NCI-H446 (cell line): ENCODE data around the gene MARCHF10.
"Not testable (repeated sequence)": the region's sequence is repeated elsewhere in the genome, so short reads cannot be mapped to it uniquely, and the experiment has no call there.

ENCODE experiments used
- DNase-seq, 2 experiments: peaks; one replicate each; lab custom pipeline; 2025; lab: John Stamatoyannopoulos, UW

Gene MARCHF10, protein sequence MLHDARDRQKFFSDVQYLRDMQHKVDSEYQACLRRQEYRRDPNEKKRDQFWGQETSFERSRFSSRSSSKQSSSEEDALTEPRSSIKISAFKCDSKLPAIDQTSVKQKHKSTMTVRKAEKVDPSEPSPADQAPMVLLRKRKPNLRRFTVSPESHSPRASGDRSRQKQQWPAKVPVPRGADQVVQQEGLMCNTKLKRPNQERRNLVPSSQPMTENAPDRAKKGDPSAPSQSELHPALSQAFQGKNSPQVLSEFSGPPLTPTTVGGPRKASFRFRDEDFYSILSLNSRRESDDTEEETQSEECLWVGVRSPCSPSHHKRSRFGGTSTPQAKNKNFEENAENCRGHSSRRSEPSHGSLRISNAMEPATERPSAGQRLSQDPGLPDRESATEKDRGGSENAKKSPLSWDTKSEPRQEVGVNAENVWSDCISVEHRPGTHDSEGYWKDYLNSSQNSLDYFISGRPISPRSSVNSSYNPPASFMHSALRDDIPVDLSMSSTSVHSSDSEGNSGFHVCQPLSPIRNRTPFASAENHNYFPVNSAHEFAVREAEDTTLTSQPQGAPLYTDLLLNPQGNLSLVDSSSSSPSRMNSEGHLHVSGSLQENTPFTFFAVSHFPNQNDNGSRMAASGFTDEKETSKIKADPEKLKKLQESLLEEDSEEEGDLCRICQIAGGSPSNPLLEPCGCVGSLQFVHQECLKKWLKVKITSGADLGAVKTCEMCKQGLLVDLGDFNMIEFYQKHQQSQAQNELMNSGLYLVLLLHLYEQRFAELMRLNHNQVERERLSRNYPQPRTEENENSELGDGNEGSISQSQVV

DNA sequence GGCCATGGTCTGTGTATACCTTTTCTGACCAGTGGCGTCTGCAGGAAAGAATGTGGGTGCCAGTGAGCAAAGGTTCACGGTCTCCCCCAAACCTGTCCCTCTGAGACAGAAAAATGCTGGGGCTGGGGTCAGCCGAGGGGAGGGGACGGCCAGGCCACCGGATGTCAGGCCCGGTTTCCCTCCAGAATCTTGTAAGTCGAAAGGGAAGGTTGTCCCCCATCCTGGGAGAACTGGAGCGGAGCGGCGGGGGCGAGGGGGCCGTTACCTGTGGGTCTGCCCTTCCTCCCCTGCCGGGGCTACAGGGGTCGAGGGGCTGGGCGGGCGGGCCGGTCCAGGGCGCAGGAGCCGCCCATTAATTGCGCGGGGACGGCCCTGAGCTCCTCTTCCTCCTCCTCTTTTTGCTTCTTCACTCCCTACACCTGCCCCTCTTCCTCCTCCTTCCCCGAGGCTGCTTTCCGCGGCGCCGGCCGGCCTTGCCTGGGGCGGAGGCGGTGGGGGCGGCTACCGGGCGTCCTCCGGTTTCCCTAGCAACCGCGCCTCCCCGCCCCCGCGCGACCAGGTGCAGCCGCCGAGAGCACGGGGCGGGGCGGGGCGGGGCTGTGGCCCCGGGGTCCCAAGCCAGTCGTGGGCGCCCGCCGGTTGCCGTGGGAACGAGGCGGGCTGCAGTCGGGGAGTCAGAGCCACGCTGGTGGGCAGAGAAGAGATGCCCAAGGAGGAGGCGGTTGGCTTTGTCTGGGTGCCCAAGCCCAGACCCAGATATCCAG, at the start of gene MARCHF10:
Gene MARCHF10 (minus strand): TSS at position 503 of the 764 bp plus-strand sequence. CDS start 6,579 bp downstream, outside the sequence.
- DNase-seq = no peak

- no peak for DNase-seq
Observed at GRCh38 chr17:62857526-62857925, 49.4 kb upstream of the MARCHF10 start.

GRCh38 chr17:62856594-62856993, 48.5 kb upstream of the MARCHF10 start:
- DNase-seq = no peak

DNA sequence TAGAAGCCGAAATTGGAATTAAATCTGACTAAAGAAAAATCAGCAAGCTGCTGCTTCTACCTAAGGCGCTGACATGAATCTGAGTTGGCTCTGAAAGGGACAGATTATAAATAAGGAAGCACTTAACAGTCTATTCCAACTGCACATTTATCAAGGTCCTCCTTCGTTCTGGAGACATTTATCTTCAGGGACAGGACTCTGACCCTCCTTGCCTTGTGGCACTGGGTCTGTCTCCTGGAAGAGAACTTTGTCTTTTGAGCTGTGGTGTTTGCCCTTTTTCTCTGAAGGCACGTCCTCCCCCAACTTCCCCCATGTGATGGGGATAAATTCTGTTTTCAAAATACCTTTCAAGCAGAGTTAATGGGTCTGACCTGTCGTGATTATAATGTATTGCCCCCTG, 47.0 kb upstream of the MARCHF10 start:
- no peak for DNase-seq

DNA sequence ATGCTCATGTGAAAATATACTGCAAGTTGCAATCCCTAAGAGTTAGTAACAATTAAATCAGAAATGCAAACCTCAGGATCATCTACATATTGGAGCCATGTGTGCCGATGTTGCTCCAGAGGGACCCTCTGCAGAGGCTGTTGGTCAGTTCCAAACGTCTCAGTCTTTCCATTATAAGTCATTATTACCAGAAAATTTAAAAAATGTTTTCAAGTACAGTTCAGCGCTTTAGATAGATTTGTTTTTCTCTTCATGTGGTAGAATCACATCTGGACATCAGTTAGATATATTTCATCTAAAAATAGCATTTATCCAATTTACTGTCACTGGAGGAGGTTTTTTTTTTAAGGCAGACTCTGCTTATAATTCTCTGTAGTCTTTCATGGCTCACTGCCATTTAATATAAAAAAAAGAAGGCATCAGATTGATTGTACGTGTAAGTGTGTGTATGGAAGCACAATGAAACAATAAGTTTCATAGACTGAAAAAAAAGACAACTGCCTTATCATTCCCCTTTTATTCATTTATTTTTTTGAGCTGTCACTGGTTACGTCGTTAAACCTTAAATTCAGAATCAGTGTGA, 46.1 kb upstream of the MARCHF10 start:
- DNase-seq = no peak

DNA sequence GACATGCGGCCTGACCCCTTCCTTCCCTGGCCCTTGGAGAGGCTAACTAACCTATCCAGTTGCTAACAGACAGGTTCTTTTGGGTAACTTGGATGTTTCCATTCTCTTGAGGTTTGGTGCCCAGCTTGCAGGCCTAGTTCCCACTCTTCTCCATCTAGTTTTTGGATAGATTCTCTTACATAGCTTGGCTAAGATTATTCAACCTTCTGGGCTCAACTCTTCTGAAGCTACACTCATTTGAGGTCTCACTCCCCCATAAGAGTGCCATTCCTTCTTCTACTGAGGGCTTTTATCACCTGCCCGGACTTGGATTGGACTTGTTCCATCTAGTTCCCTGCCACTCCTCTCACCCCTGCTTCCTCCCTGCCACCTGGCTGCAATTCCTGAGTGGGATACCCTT, 44.1 kb upstream of the MARCHF10 start:
- no peak for DNase-seq

GRCh38 chr17:62849591-62850415, 41.7 kb upstream of the MARCHF10 start:
- DNase-seq = not testable (repeated sequence)

- DNase-seq = no peak
Observed at GRCh38 chr17:62848334-62848733, 40.2 kb upstream of the MARCHF10 start.

GRCh38 chr17:62847426-62847825, 39.3 kb upstream of the MARCHF10 start:
- DNase-seq = no peak

- DNase-seq = no peak
Observed at GRCh38 chr17:62840871-62841270, 32.8 kb upstream of the MARCHF10 start.

DNA sequence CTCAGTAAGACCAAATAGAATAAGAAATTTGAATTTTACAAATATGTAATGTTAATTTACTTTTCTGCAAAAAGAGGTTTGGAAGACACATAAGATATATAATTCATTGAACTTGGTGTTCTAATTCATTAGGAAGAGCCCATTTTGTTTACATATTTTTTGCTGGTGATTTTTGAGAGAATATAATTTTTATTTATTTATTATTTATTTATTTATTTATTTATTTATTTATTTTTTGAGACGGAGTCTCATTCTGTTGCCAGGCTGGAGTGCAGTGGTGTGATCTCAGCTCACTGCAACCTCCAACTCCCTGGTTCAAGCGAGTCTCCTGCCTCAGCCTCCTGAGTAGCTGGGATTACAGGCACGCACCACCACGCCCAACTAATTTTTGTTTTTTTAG, 25.7 kb upstream of the MARCHF10 start:
- not testable (repeated sequence) for DNase-seq

GRCh38 chr17:62832405-62832804, 24.3 kb upstream of the MARCHF10 start:
- DNase-seq = no peak

DNA sequence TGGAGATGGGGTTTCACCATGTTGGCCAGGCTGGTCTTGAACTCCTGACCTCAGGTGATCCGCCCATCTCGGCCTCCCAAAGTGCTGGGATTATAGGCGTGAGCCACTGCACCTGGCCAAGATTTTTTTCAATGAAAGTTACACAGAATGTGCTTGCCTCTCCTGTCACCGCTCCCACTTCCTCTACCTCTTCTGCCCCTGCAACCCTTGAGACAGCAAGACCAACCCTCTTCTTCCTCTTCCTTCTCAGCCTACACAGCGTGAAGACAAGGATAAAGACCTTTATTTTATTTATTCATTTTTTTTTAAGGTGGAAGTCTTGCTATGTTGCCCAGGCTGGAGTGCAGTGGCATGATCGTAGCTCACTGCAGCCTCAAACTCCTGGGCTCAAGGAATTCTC, 23.0 kb upstream of the MARCHF10 start:
- not testable (repeated sequence) for DNase-seq

GRCh38 chr17:62827746-62828485, 19.8 kb upstream of the MARCHF10 start:
- DNase-seq = no peak

DNA sequence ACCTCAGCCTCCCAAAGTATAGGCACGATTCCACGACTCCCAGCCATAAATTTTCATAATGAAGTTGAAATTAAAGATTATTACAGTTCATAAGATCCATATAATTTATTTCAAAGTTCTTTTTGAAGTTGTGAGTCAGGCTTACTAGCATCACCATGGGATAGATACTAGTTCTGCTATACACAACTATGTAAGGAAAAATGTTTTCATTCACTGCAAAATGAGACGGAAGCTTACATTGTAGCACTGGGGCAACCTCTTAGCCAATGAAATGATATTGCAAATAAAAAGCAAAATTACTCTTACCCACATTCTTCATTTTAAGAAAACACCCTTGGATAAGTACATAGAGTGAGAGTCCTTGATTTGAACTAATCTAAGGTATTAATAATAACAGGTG, 18.8 kb upstream of the MARCHF10 start:
- DNase-seq = no peak

- no peak for DNase-seq
Observed at GRCh38 chr17:62825182-62825581, 17.1 kb upstream of the MARCHF10 start.

DNA sequence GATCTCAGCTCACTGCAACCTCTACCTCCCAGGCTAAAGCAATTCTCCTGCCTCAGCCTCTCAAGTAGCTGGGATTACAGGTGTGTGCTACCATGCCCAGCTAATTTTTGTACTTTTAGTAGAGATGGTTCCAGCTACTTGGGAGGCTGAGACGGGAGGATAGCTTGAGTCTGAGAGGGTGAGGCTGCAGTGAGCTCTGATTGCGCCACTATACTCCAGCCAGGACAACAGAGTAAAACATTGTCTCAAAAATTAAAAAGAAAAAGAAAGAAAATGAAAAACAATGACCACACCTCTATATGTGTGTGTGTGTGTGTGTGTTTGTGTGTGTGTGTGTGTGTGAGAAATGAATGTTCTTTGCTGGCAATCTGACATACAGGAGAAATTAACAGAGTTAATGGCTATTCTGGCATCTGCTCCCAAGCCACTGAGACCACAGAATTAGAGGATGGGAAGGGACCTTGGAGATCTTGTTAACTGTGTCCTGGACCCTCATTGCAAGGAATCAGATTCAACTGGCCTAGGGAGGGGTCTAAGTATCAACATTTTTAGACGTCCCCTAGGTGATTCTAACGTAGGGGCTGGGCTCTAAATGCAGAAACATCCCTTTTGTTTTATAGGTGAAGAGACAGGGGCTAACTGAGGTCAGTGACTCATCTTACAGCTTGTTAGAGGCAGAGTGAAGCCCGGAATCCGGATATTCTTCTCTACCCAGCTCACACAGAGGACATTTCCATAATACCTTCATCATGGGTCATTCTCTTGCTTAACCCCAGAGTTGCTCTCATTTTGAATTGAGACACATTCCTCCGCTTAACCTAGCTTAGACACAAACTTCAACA, 16.4 kb upstream of the MARCHF10 start:
- DNase-seq = no peak

DNA sequence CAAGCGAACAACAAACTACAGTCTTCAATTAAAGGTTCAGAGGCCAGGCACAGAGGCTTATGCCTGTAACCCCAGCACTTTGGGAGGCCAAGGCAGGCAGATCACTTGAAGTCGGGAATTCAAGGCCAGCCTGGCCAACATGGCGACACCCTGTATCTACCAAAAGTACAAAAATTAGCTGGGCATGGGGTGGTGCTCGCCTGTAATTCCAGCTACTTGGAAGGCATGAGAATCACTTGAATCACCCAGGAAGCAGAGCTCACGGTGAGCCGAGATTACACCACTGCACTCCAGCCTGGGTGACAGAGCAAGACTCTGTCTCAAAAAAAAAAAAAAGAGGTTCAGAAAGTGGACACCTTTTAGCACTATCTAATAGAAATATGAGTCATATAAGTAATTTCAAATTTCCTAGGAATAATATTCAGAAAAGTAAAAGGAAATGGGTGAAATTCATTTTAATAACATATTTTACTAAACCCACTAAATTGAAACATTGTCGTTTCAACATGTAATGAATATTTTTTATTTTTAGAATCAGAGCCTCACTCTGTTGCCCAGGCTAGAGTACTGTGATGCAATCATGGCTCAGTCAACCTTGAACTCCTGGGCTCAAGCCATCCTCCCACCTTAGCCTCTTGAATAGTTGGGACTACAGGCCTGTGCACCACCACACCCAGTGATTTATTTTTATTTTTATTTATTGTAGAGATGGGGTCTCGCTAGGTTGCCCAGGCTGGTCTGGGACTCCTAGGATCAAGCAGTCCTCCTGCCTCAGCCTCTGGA, 15.2 kb upstream of the MARCHF10 start:
- DNase-seq = no peak
